CD4-positive, alpha-beta T cell treated with Interleukin-6 for 4 hours (primary cell): Measurements from ENCODE around the gene DCP1A.
A peak's percentile ranks its signal among the peaks of the same experiment; 100 is the strongest.
"Not testable (repeated sequence)": the region's sequence is repeated elsewhere in the genome, so short reads cannot be mapped to it uniquely, and the experiment has no call there.

ENCODE experiments used
- DNase-seq: peaks from one replicate; pipeline ENCODE4 v3.0.0-alpha.2; 2020; ENCODE audit warnings: mixed read lengths

Gene DCP1A

GRCh38 chr3:53327986-53328385, 19.4 kb downstream of the DCP1A start:
- DNase-seq: not testable (repeated sequence)

DNA sequence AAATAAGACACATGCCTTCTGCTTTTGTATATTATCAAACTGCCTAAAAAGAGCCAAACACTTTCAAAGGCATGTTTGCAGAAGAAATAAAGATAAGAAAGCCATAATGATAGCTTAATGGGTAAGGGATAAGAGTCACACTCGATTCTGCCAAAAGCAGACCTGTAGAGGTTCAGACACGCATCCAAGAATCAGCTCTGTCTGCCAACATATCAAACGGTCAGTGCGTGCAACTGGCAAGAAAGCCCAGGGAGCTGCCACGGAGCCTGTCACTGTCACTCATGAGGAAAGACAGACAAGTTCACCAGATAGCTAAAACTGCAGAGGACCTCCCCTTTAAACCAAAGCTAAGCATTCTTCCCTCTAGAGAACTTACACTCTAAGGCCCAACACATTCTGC, 23.2 kb downstream of the DCP1A start:
- DNase-seq: no peak

DNA sequence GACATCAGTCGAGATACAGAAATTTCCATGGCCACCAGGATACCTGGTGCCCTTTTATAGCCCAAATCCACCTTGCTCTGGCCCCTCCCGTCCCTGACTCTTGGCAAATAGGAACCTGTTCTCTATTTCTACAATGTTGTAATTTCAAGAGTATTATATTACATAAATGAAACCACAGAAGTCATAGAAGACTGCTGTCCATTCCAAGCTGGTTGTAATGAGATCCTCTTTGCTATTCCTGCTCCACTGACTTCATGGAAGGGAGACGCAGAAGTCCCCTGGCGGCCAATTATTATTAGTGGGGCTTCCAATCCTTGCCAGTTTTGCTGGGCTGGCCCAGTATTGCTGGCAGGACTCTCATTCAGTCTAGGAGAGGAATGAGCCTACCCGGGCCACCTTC, 26.6 kb downstream of the DCP1A start:
- DNase-seq: no peak

- no peak for DNase-seq
These were observed 28.8 kb downstream of the DCP1A start for GRCh38 chr3:53318522-53318921.

GRCh38 chr3:53312832-53313231, 34.5 kb downstream of the DCP1A start:
- no peak for DNase-seq

DNA sequence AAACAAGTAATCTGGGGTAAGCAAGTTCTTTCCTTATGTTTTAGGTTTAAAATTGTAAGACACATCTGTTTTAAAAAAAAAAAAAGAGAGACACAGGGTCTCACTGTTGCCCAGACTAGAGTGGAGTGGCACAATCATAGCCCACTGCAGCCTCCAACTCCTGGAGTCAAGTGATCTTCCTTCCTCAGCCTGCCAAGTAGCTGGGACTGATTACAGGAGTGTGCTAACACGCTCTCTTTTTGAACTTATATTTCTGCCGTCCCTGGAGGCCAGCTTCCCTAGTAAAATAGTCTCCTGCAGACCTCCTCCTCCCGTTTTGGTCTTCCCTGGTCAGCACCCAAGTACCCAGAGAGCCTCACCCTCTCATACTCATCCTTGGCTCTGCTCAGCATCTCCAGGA, 35.5 kb downstream of the DCP1A start:
- no peak for DNase-seq

- DNase-seq: no peak
These were observed 43.4 kb downstream of the DCP1A start for GRCh38 chr3:53303957-53304356.

- no peak for DNase-seq
These were observed 43.8 kb downstream of the DCP1A start for GRCh38 chr3:53303549-53303948.

DNA sequence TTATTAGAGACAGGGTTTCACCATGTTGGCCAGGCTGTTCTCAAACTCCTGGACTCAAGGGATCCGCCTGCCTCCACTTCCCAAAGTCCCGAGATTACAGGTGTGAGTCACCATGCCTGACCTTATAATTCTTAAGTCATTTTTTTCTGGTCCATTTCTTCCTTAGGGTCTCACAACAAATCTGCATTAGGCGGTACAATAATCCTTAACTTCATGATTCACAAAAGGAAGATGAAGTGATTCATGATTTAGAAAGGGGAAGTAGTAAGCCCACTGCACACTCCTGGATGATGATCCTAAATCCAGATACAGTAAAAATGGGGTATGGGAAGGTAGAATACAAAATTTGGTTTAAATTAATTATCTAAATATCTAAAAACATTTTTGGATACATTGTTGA, 46.5 kb downstream of the DCP1A start:
- DNase-seq: no peak

DNA sequence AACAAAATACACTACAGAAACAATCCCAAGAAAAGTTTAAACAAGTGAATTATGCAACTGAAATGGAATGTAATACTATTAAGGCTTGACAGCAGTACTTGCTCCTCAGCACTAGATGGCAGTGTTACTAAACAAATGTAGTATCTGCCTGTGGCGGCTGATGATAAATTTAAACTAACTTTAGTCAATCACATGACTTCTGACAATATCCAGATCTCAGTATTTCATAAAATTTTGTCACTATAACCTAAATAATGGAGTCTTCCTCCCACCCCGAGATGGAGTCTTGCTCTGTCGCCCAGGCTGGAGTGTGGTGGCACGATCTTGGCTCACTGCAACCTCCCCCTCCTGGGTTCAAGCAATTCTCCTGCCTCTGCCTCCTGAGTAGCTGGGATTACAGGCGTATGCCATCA, 47.7 kb downstream of the DCP1A start:
- DNase-seq: not testable (repeated sequence)

DNA sequence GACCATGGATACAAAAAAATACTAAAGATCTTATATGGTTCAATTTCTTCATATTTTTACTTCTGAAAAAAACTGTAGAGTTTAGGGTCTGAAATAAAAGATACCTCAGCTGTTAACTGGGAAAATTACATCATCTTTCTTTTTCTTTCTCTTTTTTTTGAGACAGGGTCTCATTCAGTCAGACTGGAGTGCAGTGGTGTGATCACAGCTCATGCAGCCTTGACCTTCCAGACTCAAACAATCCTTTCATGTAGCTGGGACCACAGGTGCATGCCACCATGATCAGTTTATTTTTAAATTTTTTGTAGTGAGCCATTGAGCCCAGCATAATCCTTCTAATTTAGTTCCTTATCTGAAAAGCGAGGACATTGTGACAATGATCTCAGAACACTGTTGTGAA, 51.9 kb downstream of the DCP1A start:
- no peak for DNase-seq

DNA sequence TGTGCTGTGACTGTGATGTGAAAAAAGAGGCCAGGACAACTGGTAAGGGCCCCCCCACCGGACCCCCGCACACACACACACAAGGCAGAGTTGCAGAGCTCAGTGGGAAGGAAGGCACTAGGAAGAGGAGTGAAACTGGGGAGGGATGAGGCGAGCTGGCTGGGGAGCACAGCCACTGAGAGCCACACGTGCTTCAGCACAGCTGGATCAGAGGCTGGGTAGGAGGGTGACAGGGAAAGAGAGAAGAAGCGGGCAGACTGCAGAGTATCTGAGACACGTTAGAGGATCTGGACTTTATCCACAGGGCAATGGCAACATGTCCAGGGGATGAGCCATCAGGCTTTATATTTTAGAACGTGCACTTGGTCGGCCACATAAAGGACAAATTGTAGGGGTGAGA, 53.5 kb downstream of the DCP1A start:
- DNase-seq: no peak

GRCh38 chr3:53288214-53288613, 59.1 kb downstream of the DCP1A start:
- no peak for DNase-seq

- DNase-seq: no peak
These were observed 60.2 kb downstream of the DCP1A start for GRCh38 chr3:53287131-53287629.

- DNase-seq: no peak
These were observed 60.6 kb downstream of the DCP1A start for GRCh38 chr3:53286727-53287126.

- DNase-seq: no peak
These were observed 64.8 kb downstream of the DCP1A start for GRCh38 chr3:53282581-53282980.

GRCh38 chr3:53278667-53279066, 68.7 kb downstream of the DCP1A start:
- no peak for DNase-seq

- DNase-seq: peak; percentile 29
These were observed 72.3 kb downstream of the DCP1A start for GRCh38 chr3:53274938-53275605.

DNA sequence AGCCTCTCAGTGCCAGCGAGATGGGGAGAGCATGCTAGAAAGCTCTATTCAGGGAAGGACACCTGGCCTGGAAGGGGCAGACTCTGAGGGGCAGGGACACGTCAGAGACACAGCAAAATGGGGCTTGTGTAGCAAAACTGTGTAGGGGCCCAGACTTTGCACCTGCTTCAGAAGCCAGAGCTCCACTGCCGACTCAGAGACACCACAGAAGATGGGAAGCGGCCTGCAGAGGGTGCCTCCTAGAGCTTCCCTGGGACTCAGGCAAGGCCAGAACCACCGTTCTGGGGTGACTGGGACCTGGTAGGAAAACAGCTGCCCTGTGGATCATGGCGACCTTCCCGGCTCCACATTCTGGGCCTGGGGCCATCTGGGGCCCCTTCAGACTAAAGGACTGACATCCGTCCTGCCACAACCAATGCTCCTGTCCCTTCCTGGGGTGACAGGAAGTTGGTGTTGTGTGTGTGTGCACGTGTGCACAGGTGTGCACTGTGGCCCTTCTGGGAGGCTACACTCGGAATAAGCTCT, 74.1 kb downstream of the DCP1A start:
- no peak for DNase-seq

GRCh38 chr3:53269888-53270880, 77.2 kb downstream of the DCP1A start:
- DNase-seq: no peak

- not testable (repeated sequence) for DNase-seq
These were observed 78.2 kb downstream of the DCP1A start for GRCh38 chr3:53269193-53269592.

DNA sequence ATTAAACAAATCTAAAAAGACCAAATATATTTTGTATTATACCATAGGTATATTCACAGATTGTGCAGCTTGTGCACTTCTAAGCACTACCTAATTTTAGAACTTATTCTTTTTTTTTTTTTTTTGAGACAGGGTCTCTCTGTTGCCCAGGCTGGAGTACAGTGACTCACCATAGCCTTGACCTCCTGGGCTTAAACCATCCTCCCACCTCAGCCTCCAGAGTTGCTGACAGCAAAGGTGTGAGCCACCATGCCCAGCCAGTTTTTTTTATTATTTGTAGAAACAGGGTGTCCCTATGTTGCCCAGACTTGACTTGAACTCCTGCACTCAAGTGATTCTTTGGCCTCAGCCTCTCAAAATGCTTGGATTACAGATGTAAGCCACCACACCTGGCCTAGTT, 79.6 kb downstream of the DCP1A start:
- DNase-seq: no peak

DNA sequence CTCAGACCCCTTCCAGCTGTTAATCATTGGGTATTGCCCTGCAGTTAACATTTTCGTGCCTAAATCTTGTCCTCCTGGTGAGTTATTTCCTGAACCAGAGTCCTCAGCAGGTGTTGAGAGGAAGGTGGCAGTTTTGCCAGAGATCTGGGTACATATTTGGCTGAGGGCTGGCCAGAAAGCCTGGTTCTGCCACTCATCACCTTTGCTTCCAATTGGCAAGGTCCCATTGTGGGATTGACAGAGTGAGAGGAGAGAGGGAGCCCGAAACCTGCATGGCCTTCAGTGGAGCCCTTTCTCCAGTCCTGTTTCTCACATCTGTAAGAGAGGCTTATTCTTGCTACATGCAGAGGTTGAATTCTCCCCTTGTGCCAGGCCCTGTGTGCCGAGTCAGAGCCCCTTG, 82.6 kb downstream of the DCP1A start:
- no peak for DNase-seq

- DNase-seq: no peak
These were observed 83.4 kb downstream of the DCP1A start for GRCh38 chr3:53263907-53264306.
